Caco-2 (cell line): Measurements from ENCODE around the gene ZNF592. TPM values are rescaled to one million over a fixed set of nuclear protein-coding genes. Genes with fewer than 3 reads are reported as not detected.

Experiments
- BruUV-seq: library from RNA; stranded (reverse); fragments of 400-500 nt; replicated peaks from 2 replicates; lab custom pipeline; 2021; lab: Mats Ljungman, UMichigan
- CTCF ChIA-PET: fragments of 300-600 bp; sonication (Branson Sonifier 250); formaldehyde crosslinking; loops from one replicate; lab custom pipeline; 2022; ENCODE audit warnings: antibody characterized with exemption; lab: Charles Lee
- POLR2A ChIA-PET: fragments of 300-600 bp; sonication (Branson Sonifier 250); formaldehyde crosslinking; loops from one replicate; lab custom pipeline; 2022; ENCODE audit warnings: antibody characterized with exemption; lab: Charles Lee
- DNase-seq, 2 experiments: peaks; one replicate each; pipeline versions ENCODE4 v3.0.0 to v3.0.0-alpha.2; 2020 to 2022
- H3K27me3 ChIP-seq: replicated peaks from 2 replicates; pipeline ENCODE4 v1.6.0; 2011; ENCODE audit warnings: low read length; ENCODE audit not compliant: control insufficient read depth, insufficient read depth
- H3K36me3 ChIP-seq: 2 replicates; pipeline ENCODE4 v1.5.1; 2011; ENCODE audit warnings: low read length; ENCODE audit not compliant: control insufficient read depth, insufficient read depth
- H3K4me1 ChIP-seq: fragments of 250-450 bp; sonication (Bioruptor Pico); 2 replicates; pipeline ENCODE4 v1.5.1; 2020; ENCODE audit warnings: mild to moderate bottlenecking
- H3K4me3 ChIP-seq: 2 replicates; pipeline ENCODE4 v1.5.1; 2011; ENCODE audit warnings: low read depth, mild to moderate bottlenecking, control low read depth, low read length
- H3K9me3 ChIP-seq: fragments of 250-450 bp; sonication (Bioruptor Pico); 2 replicates; pipeline ENCODE4 v1.5.1; 2020; ENCODE audit warnings: mild to moderate bottlenecking, moderate library complexity
- H3K27ac Mint-ChIP-seq: one replicate; pipeline ENCODE4 v1.8.0; 2022; ENCODE audit warnings: mixed read lengths; ENCODE audit not compliant: unreplicated experiment
- H3K27me3 Mint-ChIP-seq: one replicate; pipeline ENCODE4 v1.8.0; 2022; ENCODE audit warnings: mixed read lengths; ENCODE audit not compliant: insufficient read depth, unreplicated experiment
- H3K36me3 Mint-ChIP-seq: one replicate; pipeline ENCODE4 v1.8.0; 2022; ENCODE audit warnings: mild to moderate bottlenecking, mixed read lengths; ENCODE audit not compliant: insufficient read depth, unreplicated experiment
- H3K4me1 Mint-ChIP-seq: one replicate; pipeline ENCODE4 v1.8.0; 2022; ENCODE audit warnings: low read depth, mixed read lengths; ENCODE audit not compliant: unreplicated experiment
- H3K4me3 Mint-ChIP-seq: one replicate; pipeline ENCODE4 v1.8.0; 2022; ENCODE audit warnings: mild to moderate bottlenecking, moderate library complexity, mixed read lengths; ENCODE audit not compliant: unreplicated experiment
- H3K9me3 Mint-ChIP-seq: one replicate; pipeline ENCODE4 v1.8.0; 2022; ENCODE audit warnings: mixed read lengths; ENCODE audit not compliant: unreplicated experiment
- intact Hi-C: fragments of 100-400 bp; cut with micrococcal nuclease; formaldehyde crosslinking; loops from one replicate; pipeline ENCODE4 v1.10.0; 2022; ENCODE audit not compliant: unreplicated experiment
- total RNA-seq: library from RNA; stranded (reverse); gene quantifications from 2 replicates; pipeline ENCODE4 v1.2.3, GENCODE V29; 2022
- TF ChIP-seq, protein P1 (sequence below), 2 experiments: fragments of 200-600 bp in 1 of 2; IDR thresholded peaks; 1 replicate in 1 of 2; 2 replicates in 1 of 2; pipeline versions ENCODE4 v1.5.1 to v1.8.0; 2011 to 2022; ENCODE audit warnings: antibody characterized with exemption in 1 of 2, control low read depth in 1 of 2, inconsistent platforms in 1 of 2, low read depth in 1 of 2, low read length in 1 of 2, mild to moderate bottlenecking in 1 of 2, moderate library complexity in 1 of 2; ENCODE audit not compliant: insufficient read depth in 1 of 2, severe bottlenecking in 1 of 2, unreplicated experiment in 1 of 2

The ZNF592 gene
- total RNA-seq, 1 experiment from 2014 or later, result 30.6 TPM

- intact Hi-C loops, result no loop called here
- no peak for DNase-seq
- Histone ChIP-seq H3K27me3 (no peaks in the 10 kb centered on the region), H3K4me3 (no peak overlapping the region), H3K36me3 (no peaks in the 10 kb centered on the region), H3K9me3 (no peaks in the 10 kb centered on the region), H3K4me1 (no peaks in the 10 kb centered on the region)
- H3K27ac Mint-ChIP-seq, result no peak overlapping the region
- TF ChIP-seq, protein P1, sequence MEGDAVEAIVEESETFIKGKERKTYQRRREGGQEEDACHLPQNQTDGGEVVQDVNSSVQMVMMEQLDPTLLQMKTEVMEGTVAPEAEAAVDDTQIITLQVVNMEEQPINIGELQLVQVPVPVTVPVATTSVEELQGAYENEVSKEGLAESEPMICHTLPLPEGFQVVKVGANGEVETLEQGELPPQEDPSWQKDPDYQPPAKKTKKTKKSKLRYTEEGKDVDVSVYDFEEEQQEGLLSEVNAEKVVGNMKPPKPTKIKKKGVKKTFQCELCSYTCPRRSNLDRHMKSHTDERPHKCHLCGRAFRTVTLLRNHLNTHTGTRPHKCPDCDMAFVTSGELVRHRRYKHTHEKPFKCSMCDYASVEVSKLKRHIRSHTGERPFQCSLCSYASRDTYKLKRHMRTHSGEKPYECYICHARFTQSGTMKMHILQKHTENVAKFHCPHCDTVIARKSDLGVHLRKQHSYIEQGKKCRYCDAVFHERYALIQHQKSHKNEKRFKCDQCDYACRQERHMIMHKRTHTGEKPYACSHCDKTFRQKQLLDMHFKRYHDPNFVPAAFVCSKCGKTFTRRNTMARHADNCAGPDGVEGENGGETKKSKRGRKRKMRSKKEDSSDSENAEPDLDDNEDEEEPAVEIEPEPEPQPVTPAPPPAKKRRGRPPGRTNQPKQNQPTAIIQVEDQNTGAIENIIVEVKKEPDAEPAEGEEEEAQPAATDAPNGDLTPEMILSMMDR (IDR thresholded peaks at IDR 0.05; ENCODE audit: insufficient read depth in 1 of 2, low read depth in 1 of 2, low read length in 1 of 2, severe bottlenecking in 1 of 2, unreplicated experiment in 1 of 2), result no peak
- no peaks in the 10 kb centered on the region for H3K27me3 Mint-ChIP-seq
- H3K4me3 Mint-ChIP-seq, result no peak overlapping the region
- BruUV-seq, result no TSS peak
- no peaks in the 10 kb centered on the region for H3K4me1 Mint-ChIP-seq
- H3K9me3 Mint-ChIP-seq, result no peaks in the 10 kb centered on the region
- peaks cover 43% of the 10 kb centered on the region for H3K36me3 Mint-ChIP-seq
- ChIA-PET CTCF (no interaction called here), POLR2A (no interaction called here)
Measured at GRCh38 chr15:84772031-84772430, 23.6 kb downstream of the ZNF592 start.

DNA sequence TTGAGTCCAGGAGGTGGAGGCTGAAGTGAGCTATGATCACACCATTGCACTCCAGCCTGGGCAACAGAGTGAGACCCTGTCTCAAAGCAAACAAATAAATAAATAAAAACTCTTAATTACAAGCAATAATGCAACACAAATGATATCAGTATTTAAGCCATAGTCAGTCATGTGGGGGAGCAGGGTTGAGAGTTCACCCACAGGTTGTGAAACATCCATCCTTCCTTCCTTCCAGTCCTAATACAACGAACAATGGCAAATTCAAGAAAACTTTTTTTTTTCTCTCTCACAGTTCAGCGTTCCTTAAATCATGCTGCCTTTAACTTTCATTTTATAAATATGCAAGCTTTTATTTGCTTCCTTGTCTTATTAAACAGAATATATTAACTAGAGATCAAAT is 24.1 kb downstream of the ZNF592 start:
- peaks cover 43% of the 10 kb centered on the region for H3K36me3 Mint-ChIP-seq
- H3K9me3 Mint-ChIP-seq, result no peaks in the 10 kb centered on the region
- H3K27ac Mint-ChIP-seq, result no peak overlapping the region
- H3K27me3 ChIP-seq, result no peaks in the 10 kb centered on the region
- H3K36me3 ChIP-seq, result no peaks in the 10 kb centered on the region
- no peaks in the 10 kb centered on the region for H3K27me3 Mint-ChIP-seq
- CTCF ChIA-PET, result no interaction called here
- no peak overlapping the region for H3K4me3 ChIP-seq
- no peaks in the 10 kb centered on the region for H3K4me1 ChIP-seq
- DNase-seq, result no peak
- no TSS peak for BruUV-seq
- no peak overlapping the region for H3K4me3 Mint-ChIP-seq
- TF ChIP-seq, protein P1 (IDR thresholded peaks at IDR 0.05; ENCODE audit: insufficient read depth in 1 of 2, low read depth in 1 of 2, low read length in 1 of 2, severe bottlenecking in 1 of 2, unreplicated experiment in 1 of 2), result no peak
- POLR2A ChIA-PET, result no interaction called here
- H3K4me1 Mint-ChIP-seq, result no peaks in the 10 kb centered on the region
- intact Hi-C loops, result no loop called here
- no peaks in the 10 kb centered on the region for H3K9me3 ChIP-seq

- Histone ChIP-seq H3K4me1 (no peaks in the 10 kb centered on the region), H3K9me3 (no peaks in the 10 kb centered on the region), H3K36me3 (no peaks in the 10 kb centered on the region), H3K4me3 (no peak overlapping the region), H3K27me3 (no peaks in the 10 kb centered on the region)
- H3K27me3 Mint-ChIP-seq, result no peaks in the 10 kb centered on the region
- H3K4me3 Mint-ChIP-seq, result no peak overlapping the region
- no peak overlapping the region for H3K27ac Mint-ChIP-seq
- H3K36me3 Mint-ChIP-seq, result peaks cover 42% of the 10 kb centered on the region
- BruUV-seq, result no TSS peak
- H3K9me3 Mint-ChIP-seq, result no peaks in the 10 kb centered on the region
- H3K4me1 Mint-ChIP-seq, result no peaks in the 10 kb centered on the region
- POLR2A ChIA-PET, result interaction anchor here (0.6 kb wide), 1 partner anchor 71 kb away, joined by 3 read pairs; no protein-coding TSS in a partner anchor
- CTCF ChIA-PET, result no interaction called here
- DNase-seq, result no peak
- TF ChIP-seq, protein P1 (IDR thresholded peaks at IDR 0.05; ENCODE audit: insufficient read depth in 1 of 2, low read depth in 1 of 2, low read length in 1 of 2, severe bottlenecking in 1 of 2, unreplicated experiment in 1 of 2), result no peak
- intact Hi-C loops, result no loop called here
Measured at GRCh38 chr15:84773716-84774115, 25.3 kb downstream of the ZNF592 start.
